SK-N-SH (cell line): Measurements from ENCODE around the gene AKR1C3. TPM values are rescaled to one million over a fixed set of nuclear protein-coding genes. Genes with fewer than 3 reads are reported as not detected.

Source experiments
- CTCF ChIA-PET: fragments of 300-600, 350-600 bp; formaldehyde crosslinking; extraction: SDS; loops from one replicate; lab custom pipeline; 2021; lab: Yijun Ruan, JAX
- POLR2A ChIA-PET: fragments of 350-600 bp; sonication (Branson Sonifier 250); formaldehyde crosslinking; extraction: SDS; loops from one replicate; lab custom pipeline; 2020; ENCODE audit warnings: antibody characterized with exemption, inconsistent platforms; lab: Yijun Ruan, JAX
- DNase-seq: peaks from one replicate; pipeline ENCODE4 v3.0.0; 2012
- H2AFZ ChIP-seq: fragments of 200-600 bp; sonication (generic); 2 replicates; pipeline ENCODE4 v1.8.1; 2016; ENCODE audit warnings: antibody characterized with exemption, mild to moderate bottlenecking, low read depth
- H3F3A ChIP-seq: fragments of 200-600 bp; sonication (generic); replicated peaks from 2 replicates; pipeline ENCODE3; 2016; ENCODE audit warnings: antibody characterized with exemption, mild to moderate bottlenecking; ENCODE audit not compliant: insufficient read depth
- H3K27ac ChIP-seq, 2 experiments: fragments of 200-500 bp in 1 of 2; fragments of 200-600 bp in 1 of 2; sonication (Bioruptor generic) in 1 of 2; sonication (generic), shearing (Covaris generic) in 1 of 2; 2 replicates each; pipeline versions ENCODE4 v1.5.1 to v1.6.1; 2014 to 2016; ENCODE audit warnings: low read depth in 2 of 2, inconsistent platforms in 1 of 2, low read length in 1 of 2, mild to moderate bottlenecking in 1 of 2, mixed read lengths in 1 of 2
- H3K27me3 ChIP-seq: fragments of 200-600 bp; sonication (generic), shearing (Covaris generic); 2 replicates; pipeline ENCODE4 v1.6.1; 2016; ENCODE audit warnings: mixed run types; ENCODE audit not compliant: insufficient read depth
- H3K36me3 ChIP-seq, 2 experiments: fragments of 200-500 bp in 1 of 2; fragments of 200-600 bp in 1 of 2; sonication (Bioruptor generic) in 1 of 2; sonication (generic) in 1 of 2; replicated peaks in 1 of 2; 2 replicates each; pipeline versions ENCODE3 to v1.5.1; 2014 to 2016; ENCODE audit warnings: low read length in 1 of 2, mild to moderate bottlenecking in 1 of 2; ENCODE audit not compliant: insufficient read depth in 2 of 2, control insufficient read depth in 1 of 2
- H3K4me1 ChIP-seq, 2 experiments: fragments of 200-500 bp in 1 of 2; fragments of 200-600 bp in 1 of 2; sonication (Bioruptor generic) in 1 of 2; sonication (generic), shearing (Covaris generic) in 1 of 2; 2 replicates each; pipeline versions ENCODE4 v1.5.1 to v1.6.1; 2014 to 2016; ENCODE audit warnings: low read depth in 1 of 2, low read length in 1 of 2, mixed run types in 1 of 2; ENCODE audit not compliant: insufficient read depth in 2 of 2, control insufficient read depth in 1 of 2
- H3K4me2 ChIP-seq: fragments of 200-600 bp; sonication (generic), shearing (Covaris generic); 2 replicates; pipeline ENCODE4 v1.6.1; 2017; ENCODE audit warnings: mixed run types
- H3K4me3 ChIP-seq, 2 experiments: fragments of 200-500 bp in 1 of 2; fragments of 200-600 bp in 1 of 2; sonication (Bioruptor generic) in 1 of 2; sonication (generic), shearing (Covaris generic) in 1 of 2; 2 replicates each; pipeline versions ENCODE4 v1.5.1 to v1.8.1; 2014 to 2016; ENCODE audit warnings: low read depth in 2 of 2, inconsistent platforms in 1 of 2, low read length in 1 of 2, mild to moderate bottlenecking in 1 of 2, mixed read lengths in 1 of 2, moderate library complexity in 1 of 2
- H3K79me2 ChIP-seq: fragments of 200-600 bp; sonication (generic); 2 replicates; pipeline ENCODE4 v1.8.1; 2017; ENCODE audit warnings: mild to moderate bottlenecking; ENCODE audit not compliant: insufficient read depth
- H3K9ac ChIP-seq: fragments of 200-600 bp; sonication (generic); 2 replicates; pipeline ENCODE4 v1.6.1; 2017; ENCODE audit warnings: mixed run types
- H3K9me2 ChIP-seq: fragments of 200-600 bp; sonication (generic); 2 replicates; pipeline ENCODE4 v1.6.1; 2017; ENCODE audit warnings: mixed run types
- H3K9me3 ChIP-seq: fragments of 200-600 bp; sonication (generic); 2 replicates; pipeline ENCODE4 v1.6.1; 2017; ENCODE audit warnings: mixed run types, mild to moderate bottlenecking, moderate library complexity
- H4K20me1 ChIP-seq: fragments of 200-600 bp; sonication (generic); 2 replicates; pipeline ENCODE4 v1.6.1; 2017; ENCODE audit warnings: mild to moderate bottlenecking, mixed run types; ENCODE audit not compliant: insufficient read depth
- CTCF ChIP-seq: fragments of 200-600 bp; sonication (generic); IDR thresholded peaks from 2 replicates; pipeline ENCODE4 v1.6.1; 2017; ENCODE audit warnings: antibody characterized with exemption, mild to moderate bottlenecking, moderate library complexity
- ELF1 ChIP-seq: IDR thresholded peaks from 2 replicates; pipeline ENCODE4 v1.4.0; 2012
- EP300 ChIP-seq, 2 experiments: IDR thresholded peaks; 2 replicates each; pipeline versions ENCODE4 v1.4.0 to v1.6.1; 2012; ENCODE audit warnings: borderline replicate concordance in 1 of 2, low read depth in 1 of 2, low read length in 1 of 2
- EZH2phosphoT487 ChIP-seq: fragments of 200-600 bp; sonication (generic); IDR thresholded peaks from 2 replicates; pipeline ENCODE4 v1.6.1; 2017; ENCODE audit warnings: low read depth, mixed run types, mild to moderate bottlenecking, antibody characterized with exemption, moderate library complexity, borderline replicate concordance
- FOXM1 ChIP-seq: IDR thresholded peaks from 2 replicates; pipeline ENCODE4 v1.4.0; 2012; ENCODE audit warnings: low read depth, mild to moderate bottlenecking
- GATA2 ChIP-seq: sonication (generic); formaldehyde crosslinking; IDR thresholded peaks from 2 replicates; pipeline ENCODE4 v1.5.0; 2020; ENCODE audit warnings: mild to moderate bottlenecking, missing genetic modification reagents
- IRF3 ChIP-seq: fragments of 150-350 bp; IDR thresholded peaks from 2 replicates; pipeline ENCODE4 v1.6.1; 2016; ENCODE audit warnings: mild to moderate bottlenecking, low read depth, low read length
- JUND ChIP-seq: IDR thresholded peaks from 2 replicates; pipeline ENCODE4 v1.4.0; 2012
- MEF2A ChIP-seq: IDR thresholded peaks from 2 replicates; pipeline ENCODE4 v1.4.0; 2012; ENCODE audit warnings: low read depth, borderline replicate concordance
- NRF1 ChIP-seq: IDR thresholded peaks from 2 replicates; pipeline ENCODE4 v1.6.1; 2012; ENCODE audit warnings: low read depth, mild to moderate bottlenecking, low read length
- POLR2AphosphoS5 ChIP-seq: IDR thresholded peaks from 2 replicates; pipeline ENCODE4 v1.6.1; 2012; ENCODE audit warnings: low read depth, low read length
- RFX5 ChIP-seq: IDR thresholded peaks from 2 replicates; pipeline ENCODE4 v1.6.1; 2012; ENCODE audit warnings: mild to moderate bottlenecking, improper control_type of control experiment, low read length
- SIN3A ChIP-seq: IDR thresholded peaks from 2 replicates; pipeline ENCODE4 v1.6.1; 2012; ENCODE audit warnings: low read depth, mild to moderate bottlenecking, low read length, moderate library complexity, borderline replicate concordance
- SMC3 ChIP-seq: IDR thresholded peaks from 2 replicates; pipeline ENCODE4 v1.6.1; 2012; ENCODE audit warnings: low read depth, low read length, improper control_type of control experiment
- YY1 ChIP-seq: IDR thresholded peaks from 2 replicates; pipeline ENCODE4 v1.4.0; 2012; ENCODE audit warnings: low read depth, mild to moderate bottlenecking
- WGBS: methylation state at CpG from one replicate; pipeline ENCODE4 v1.1.6; 2017; ENCODE audit warnings: low lambda C conversion rate; 5-methylcytosine and 5-hydroxymethylcytosine counted together
- polyA plus RNA-seq, 3 experiments: library from polyadenylated mRNA; depleted of rRNA; stranded (reverse); fragments of >200 nt; gene quantifications; 2 replicates each; pipeline ENCODE4 v1.2.3, GENCODE V29; 2012
- TF ChIP-seq, protein P1 (sequence below): IDR thresholded peaks from 2 replicates; pipeline ENCODE4 v1.4.0; 2012; ENCODE audit warnings: low read depth

The AKR1C3 gene
- polyA plus RNA-seq, 1 of the 3 experiments (the other 2 are of a cell fraction) = 0.28 TPM

DNA sequence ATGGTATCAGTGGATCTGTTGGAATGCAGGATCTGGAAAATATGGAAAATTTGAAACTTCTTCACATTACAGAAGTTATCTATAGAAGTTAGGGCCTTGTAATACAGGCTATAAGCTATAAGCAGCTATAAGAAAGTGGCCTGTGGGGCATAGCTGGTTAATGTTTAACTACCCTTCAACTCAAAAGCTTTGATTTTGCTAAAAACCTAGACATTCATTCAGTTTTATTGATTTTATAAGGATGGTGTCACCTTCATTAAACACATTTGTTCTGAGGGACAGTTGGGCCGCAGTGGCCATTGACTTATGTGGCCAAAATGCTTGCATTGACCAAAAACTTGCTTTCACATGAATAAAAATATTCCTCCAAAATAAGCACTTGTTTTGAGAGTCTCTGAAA, 13.1 kb upstream of the AKR1C3 start:
- no peaks in the 10 kb centered on the region for H3K27me3 ChIP-seq
- H3K9ac ChIP-seq = no peak overlapping the region
- no peaks in the 10 kb centered on the region for H3K79me2 ChIP-seq
- no peak for TF ChIP-seq YY1
- TF ChIP-seq RFX5 = no peak
- no peak for TF ChIP-seq FOXM1
- TF ChIP-seq GATA2 (CRISPR knock-in tag) = no peak
- TF ChIP-seq EP300 (IDR thresholded peaks at IDR 0.05; ENCODE audit: borderline replicate concordance in 1 of 2, low read depth in 1 of 2, low read length in 1 of 2) = no peak
- no peak for TF ChIP-seq POLR2AphosphoS5
- no peak for TF ChIP-seq NRF1
- no peak for TF ChIP-seq ELF1
- TF ChIP-seq SMC3 = no peak
- no peak for TF ChIP-seq JUND
- TF ChIP-seq MEF2A = no peak
- TF ChIP-seq SIN3A = no peak
- TF ChIP-seq IRF3 = no peak
- TF ChIP-seq, protein P1, sequence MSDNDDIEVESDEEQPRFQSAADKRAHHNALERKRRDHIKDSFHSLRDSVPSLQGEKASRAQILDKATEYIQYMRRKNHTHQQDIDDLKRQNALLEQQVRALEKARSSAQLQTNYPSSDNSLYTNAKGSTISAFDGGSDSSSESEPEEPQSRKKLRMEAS = no peak
- TF ChIP-seq, all 33 proteins: peak for 0
- Histone ChIP-seq H2AFZ (no peak overlapping the region), H3K9me2 (no peaks in the 10 kb centered on the region), H3F3A (no peaks in the 10 kb centered on the region), H3K27ac (no peak overlapping the region), H3K9me3 (no peaks in the 10 kb centered on the region), H4K20me1 (no peaks in the 10 kb centered on the region), H3K4me2 (no peak overlapping the region), H3K36me3 (no peaks in the 10 kb centered on the region), H3K4me1 (peaks cover 0 to 3% of the 10 kb centered on the region in 2 experiments; a peak in 1 of 4 replicates), H3K4me3 (no peak overlapping the region)
- CTCF ChIA-PET = interaction anchor here (0.8 kb wide), 1 partner anchor 231 kb away, joined by 3 read pairs; no protein-coding TSS in a partner anchor
- 18% methylated on average over 1 of the region's 1 CpG for WGBS
- POLR2A ChIA-PET = no interaction called here
- DNase-seq = no peak

DNA sequence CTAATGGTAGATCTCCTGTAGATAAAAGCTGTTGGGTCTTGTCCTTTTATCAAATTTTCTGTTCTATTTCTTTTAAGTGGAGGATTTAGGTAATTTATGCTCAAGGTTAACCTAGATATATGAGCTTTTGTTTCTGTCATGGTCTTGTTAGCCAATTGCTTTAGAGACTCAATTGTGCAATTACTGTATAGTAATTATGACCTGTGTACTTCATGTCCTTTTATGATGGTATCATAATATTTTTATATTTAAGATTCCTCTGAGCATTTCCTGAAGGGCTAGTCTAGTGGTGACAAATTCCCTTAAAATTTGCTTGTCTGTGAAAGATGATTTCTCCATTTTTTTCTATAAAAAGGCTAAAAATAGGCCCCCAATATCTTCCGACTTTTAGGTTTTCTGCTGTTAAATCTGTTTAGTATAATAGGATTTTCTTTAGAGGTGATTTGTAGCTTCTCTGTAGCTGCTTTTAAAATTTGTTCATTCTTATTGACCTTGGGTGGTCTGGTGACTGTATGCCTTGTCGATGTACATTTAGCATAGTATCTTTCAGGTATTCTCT, 5.4 kb upstream of the AKR1C3 start:
- H3K36me3 ChIP-seq = no peaks in the 10 kb centered on the region
- POLR2A ChIA-PET = no interaction called here
- TF ChIP-seq EZH2phosphoT487 = no peak
- no peak for TF ChIP-seq CTCF

More for the DNA sequence above, 5.4 kb upstream of the AKR1C3 start:
- 19% methylated on average over 2 of the region's 2 CpGs for WGBS
- Histone ChIP-seq H2AFZ (no peak overlapping the region), H3F3A (no peaks in the 10 kb centered on the region), H3K4me3 (no peak overlapping the region), H3K9ac (no peak overlapping the region), H3K27ac (no peak overlapping the region), H3K4me2 (no peak overlapping the region), H3K9me2 (no peaks in the 10 kb centered on the region), H4K20me1 (no peaks in the 10 kb centered on the region), H3K4me1 (no peaks in the 10 kb centered on the region; a peak in 1 of 4 replicates), H3K9me3 (no peaks in the 10 kb centered on the region), H3K27me3 (no peaks in the 10 kb centered on the region), H3K79me2 (no peaks in the 10 kb centered on the region)
- CTCF ChIA-PET = interaction anchor here (0.9 to 1.4 kb wide), 2 partner anchors 239 to 273 kb away, joined by 3 read pairs; no protein-coding TSS in a partner anchor
- DNase-seq = no peak
